ENCODE data around the gene ARFGEF2. TPM values are rescaled to one million over a fixed set of nuclear protein-coding genes. Genes with fewer than 3 reads are reported as not detected.

Gene ARFGEF2
- total and polyA plus RNA-seq, 4 donors = 10.3 to 51.3 (median 16.6) TPM

- TF ChIP-seq REST (IDR thresholded peaks at IDR 0.05) (no peak), GABPA (IDR thresholded peaks at IDR 0.05 in 1 of 2, conservative IDR thresholded peaks at IDR 0.05 in 1 of 2) (no peak), EGR1 (IDR thresholded peaks at IDR 0.05; ENCODE audit: low read depth in 2 of 2) (no peak), HNF4G (IDR thresholded peaks at IDR 0.05) (peak; percentile 43), FOXA1 (IDR thresholded peaks at IDR 0.05) (no peak), RAD21 (IDR thresholded peaks at IDR 0.05) (peak in 1 of 2 donors; percentile 10), YY1 (IDR thresholded peaks at IDR 0.05) (peak; percentile 14)
These were observed 1.7 kb downstream of the ARFGEF2 start (continued) for GRCh38 chr20:48923149-48923718.

- no peak for DNase-seq (ENCODE audit: low spot score)
- Histone ChIP-seq H3K9ac (ENCODE audit: low read depth in 1 of 2, low read length in 2 of 2) (peak overlapping the region; percentile 21 to 22), H3K4me1 (ENCODE audit: control insufficient read depth in 4 of 4, insufficient read depth in 4 of 4, low read length in 3 of 4) (peaks cover 6 to 41% (median 38%) of the 10 kb centered on the region in 4 donors), H3K36me3 (ENCODE audit: control insufficient read depth in 4 of 4, insufficient read depth in 3 of 4, low read depth in 1 of 4, low read length in 3 of 4) (no peaks in the 10 kb centered on the region), H3K9me3 (ENCODE audit: control insufficient read depth in 4 of 4, low read length in 3 of 4) (no peaks in the 10 kb centered on the region), H3K4me3 (ENCODE audit: low read depth in 1 of 3, low read length in 3 of 3) (no peak overlapping the region), H3K27ac (ENCODE audit: low read depth in 1 of 2, low read length in 2 of 2) (peak overlapping the region; percentile 43 to 87), H3K27me3 (ENCODE audit: control insufficient read depth in 4 of 4, insufficient read depth in 4 of 4, low read length in 3 of 4) (no peaks in the 10 kb centered on the region)
- 68% methylated on average over 3 of the region's 3 CpGs for WGBS
- no peak for TF ChIP-seq SP1 (IDR thresholded peaks at IDR 0.05)
- TF ChIP-seq CTCF (IDR thresholded peaks at IDR 0.05; ENCODE audit: low read depth, low read length, missing input control) = no peak
These were observed 3.2 kb downstream of the ARFGEF2 start for GRCh38 chr20:48924756-48925109.

GRCh38 chr20:48926267-48926666 lies 4.8 kb downstream of the ARFGEF2 start:
- Histone ChIP-seq H3K9ac (ENCODE audit: low read depth in 1 of 2, low read length in 2 of 2) (no peak overlapping the region), H3K36me3 (ENCODE audit: control insufficient read depth in 4 of 4, insufficient read depth in 3 of 4, low read depth in 1 of 4, low read length in 3 of 4) (no peaks in the 10 kb centered on the region), H3K27me3 (ENCODE audit: control insufficient read depth in 4 of 4, insufficient read depth in 4 of 4, low read length in 3 of 4) (no peaks in the 10 kb centered on the region), H3K9me3 (ENCODE audit: control insufficient read depth in 4 of 4, low read length in 3 of 4) (no peaks in the 10 kb centered on the region), H3K4me1 (ENCODE audit: control insufficient read depth in 4 of 4, insufficient read depth in 4 of 4, low read length in 3 of 4) (peaks cover 14 to 47% (median 42%) of the 10 kb centered on the region in 4 donors), H3K27ac (ENCODE audit: low read depth in 1 of 2, low read length in 2 of 2) (no peak overlapping the region), H3K4me3 (ENCODE audit: low read depth in 1 of 3, low read length in 3 of 3) (no peak overlapping the region)
- TF ChIP-seq HNF4A (conservative IDR thresholded peaks at IDR 0.05) = no peak
- no peak for TF ChIP-seq HNF4G (IDR thresholded peaks at IDR 0.05)
- no peak for TF ChIP-seq FOXA1 (IDR thresholded peaks at IDR 0.05)
- DNase-seq (ENCODE audit: low spot score) = no peak
- WGBS = 98% methylated on average over 3 of the region's 3 CpGs

GRCh38 chr20:48926821-48927220 lies 5.3 kb downstream of the ARFGEF2 start:
- H3K36me3 ChIP-seq (ENCODE audit: control insufficient read depth in 4 of 4, insufficient read depth in 3 of 4, low read depth in 1 of 4, low read length in 3 of 4) = no peaks in the 10 kb centered on the region
- H3K27ac ChIP-seq (ENCODE audit: low read depth in 1 of 2, low read length in 2 of 2) = no peak overlapping the region
- WGBS = 88% methylated on average over 3 of the region's 3 CpGs
- DNase-seq (ENCODE audit: low spot score) = no peak
- peaks cover 14 to 51% (median 45%) of the 10 kb centered on the region in 4 donors for H3K4me1 ChIP-seq (ENCODE audit: control insufficient read depth in 4 of 4, insufficient read depth in 4 of 4, low read length in 3 of 4)
- no peak overlapping the region for H3K4me3 ChIP-seq (ENCODE audit: low read depth in 1 of 3, low read length in 3 of 3)
- no peak overlapping the region for H3K9ac ChIP-seq (ENCODE audit: low read depth in 1 of 2, low read length in 2 of 2)
- H3K27me3 ChIP-seq (ENCODE audit: control insufficient read depth in 4 of 4, insufficient read depth in 4 of 4, low read length in 3 of 4) = no peaks in the 10 kb centered on the region
- TF ChIP-seq CTCF (IDR thresholded peaks at IDR 0.05; ENCODE audit: low read depth, low read length, missing input control) (no peak), MAX (IDR thresholded peaks at IDR 0.05) (no peak), REST (IDR thresholded peaks at IDR 0.05) (no peak), GABPA (IDR thresholded peaks at IDR 0.05 in 1 of 2, conservative IDR thresholded peaks at IDR 0.05 in 1 of 2) (no peak), RAD21 (IDR thresholded peaks at IDR 0.05) (no peak), NR2F2 (IDR thresholded peaks at IDR 0.05) (no peak), HNF4A (conservative IDR thresholded peaks at IDR 0.05) (no peak), YY1 (IDR thresholded peaks at IDR 0.05) (no peak), SP1 (IDR thresholded peaks at IDR 0.05) (no peak), JUND (IDR thresholded peaks at IDR 0.05) (no peak)
- no peaks in the 10 kb centered on the region for H3K9me3 ChIP-seq (ENCODE audit: control insufficient read depth in 4 of 4, low read length in 3 of 4)
